HL-60 (cell line): ENCODE data around the gene ZNF77.

Experiments
- DNase-seq, 2 experiments: peaks; one replicate each; pipeline ENCODE4 v3.0.0-alpha.2; 2010 to 2020; ENCODE audit warnings: low read depth in 1 of 2, low spot score in 1 of 2
- H3K27ac ChIP-seq: fragments of 250-450 bp; sonication (Bioruptor Pico); replicated peaks from 2 replicates; pipeline ENCODE4 v1.5.1; 2020; ENCODE audit warnings: mild to moderate bottlenecking, moderate library complexity
- H3K27me3 ChIP-seq: fragments of 250-450 bp; sonication (Bioruptor Pico); 2 replicates; pipeline ENCODE4 v1.5.1; 2021; ENCODE audit warnings: mild to moderate bottlenecking, moderate library complexity; ENCODE audit not compliant: insufficient read depth, poor library complexity, severe bottlenecking
- H3K4me3 ChIP-seq: replicated peaks from 2 replicates; pipeline ENCODE4 v1.5.1; 2011; ENCODE audit warnings: mild to moderate bottlenecking, control low read depth, low read length; ENCODE audit not compliant: insufficient read depth
- CTCF ChIP-seq: IDR thresholded peaks from one replicate; pipeline ENCODE4 v1.5.1; 2011; ENCODE audit warnings: low read length, control low read depth, inconsistent platforms; ENCODE audit not compliant: insufficient read depth
- GABPA ChIP-seq: IDR thresholded peaks from 2 replicates; pipeline ENCODE4 v1.6.1; 2012; ENCODE audit warnings: low read depth
- POLR2AphosphoS5 ChIP-seq: IDR thresholded peaks from 2 replicates; pipeline ENCODE4 v1.6.1; 2012; ENCODE audit warnings: low read depth
- REST ChIP-seq: IDR thresholded peaks from 2 replicates; pipeline ENCODE4 v1.6.1; 2012; ENCODE audit warnings: low read depth; ENCODE audit not compliant: insufficient replicate concordance
- SPI1 ChIP-seq: IDR thresholded peaks from 2 replicates; pipeline ENCODE4 v1.6.1; 2012; ENCODE audit warnings: low read depth, mild to moderate bottlenecking, borderline replicate concordance

ZNF77 gene

GRCh38 chr19:2982561-2982960, 37.8 kb upstream of the ZNF77 start:
- TF ChIP-seq POLR2AphosphoS5 (no peak), SPI1 (no peak), GABPA (no peak), CTCF (no peak), REST (no peak)
- Histone ChIP-seq H3K27me3 (peaks cover 24% of the 10 kb centered on the region), H3K27ac (no peak overlapping the region), H3K4me3 (no peak overlapping the region)
- no peak for DNase-seq

- no peak for TF ChIP-seq POLR2AphosphoS5
- no peak for TF ChIP-seq GABPA
- TF ChIP-seq SPI1 = no peak
- no peak for TF ChIP-seq CTCF
- TF ChIP-seq REST = no peak
- DNase-seq = no peak
- H3K27me3 ChIP-seq = peaks cover 25% of the 10 kb centered on the region
- no peak overlapping the region for H3K27ac ChIP-seq
- no peak overlapping the region for H3K4me3 ChIP-seq
Observed at GRCh38 chr19:2981898-2982297, 37.1 kb upstream of the ZNF77 start.

- DNase-seq = no peak
- TF ChIP-seq REST (no peak), POLR2AphosphoS5 (no peak), CTCF (no peak), SPI1 (no peak), GABPA (no peak)
- H3K4me3 ChIP-seq = no peak overlapping the region
- H3K27ac ChIP-seq = no peak overlapping the region
- peaks cover 25% of the 10 kb centered on the region for H3K27me3 ChIP-seq
Observed at GRCh38 chr19:2978772-2979171, 34.0 kb upstream of the ZNF77 start.
